A673 (cell line): ENCODE results near the gene SPNS2. TPM values are rescaled to one million over a fixed set of nuclear protein-coding genes. Genes with fewer than 3 reads are reported as not detected.

ENCODE experiments used
- BruUV-seq: library from RNA; stranded (reverse); fragments of 400-500 nt; replicated peaks from 2 replicates; lab custom pipeline; 2021; lab: Mats Ljungman, UMichigan
- CTCF ChIA-PET: fragments of 300-600 bp; sonication (Branson Sonifier 250); formaldehyde crosslinking; loops from one replicate; lab custom pipeline; 2022; ENCODE audit warnings: antibody characterized with exemption; lab: Charles Lee
- POLR2A ChIA-PET: fragments of 300-600 bp; sonication (Branson Sonifier 250); formaldehyde crosslinking; loops from one replicate; lab custom pipeline; 2022; ENCODE audit warnings: antibody characterized with exemption; ENCODE audit not compliant: low non-redundant PET; lab: Charles Lee
- DNase-seq: peaks from one replicate; pipeline ENCODE4 v3.0.0-alpha.2; 2015; ENCODE audit warnings: low spot score
- H3K27ac ChIP-seq: fragments of 200-600 bp; sonication (generic); 2 replicates; pipeline ENCODE4 v1.5.1; 2016; ENCODE audit warnings: mixed run types, low read depth, mild to moderate bottlenecking, mixed read lengths, antibody characterized with exemption, low read length; ENCODE audit not compliant: poor library complexity, severe bottlenecking
- H3K27me3 ChIP-seq: fragments of 200-600 bp; sonication (generic); replicated peaks from 2 replicates; pipeline ENCODE4 v1.6.1; 2017; ENCODE audit warnings: mixed run types, low read depth, mild to moderate bottlenecking, mixed read lengths, antibody characterized with exemption, low read length; ENCODE audit not compliant: insufficient read depth, poor library complexity
- H3K36me3 ChIP-seq: fragments of 200-600 bp; sonication (generic); 2 replicates; pipeline ENCODE4 v1.6.1; 2016; ENCODE audit warnings: mixed run types, mild to moderate bottlenecking, mixed read lengths, antibody characterized with exemption, low read length; ENCODE audit not compliant: insufficient read depth, poor library complexity, severe bottlenecking
- H3K4me1 ChIP-seq: fragments of 200-600 bp; sonication (generic); 2 replicates; pipeline ENCODE4 v1.6.1; 2017; ENCODE audit warnings: mixed run types, mild to moderate bottlenecking, mixed read lengths, antibody characterized with exemption, low read length; ENCODE audit not compliant: insufficient read depth, poor library complexity, severe bottlenecking
- H3K4me3 ChIP-seq: fragments of 200-600 bp; sonication (generic); 2 replicates; pipeline ENCODE4 v1.5.1; 2016; ENCODE audit warnings: low read depth, mixed run types, mild to moderate bottlenecking, mixed read lengths, low read length; ENCODE audit not compliant: poor library complexity, severe bottlenecking
- H3K9me3 ChIP-seq: fragments of 200-600 bp; sonication (generic); 2 replicates; pipeline ENCODE4 v1.6.1; 2016; ENCODE audit warnings: mixed run types, low read depth, mild to moderate bottlenecking, mixed read lengths, antibody characterized with exemption, low read length; ENCODE audit not compliant: poor library complexity, severe bottlenecking
- EZH2 ChIP-seq: fragments of 200-600 bp; sonication (generic); IDR thresholded peaks from 2 replicates; pipeline ENCODE4 v1.6.1; 2017; ENCODE audit warnings: borderline replicate concordance, low read depth, mild to moderate bottlenecking, mixed read lengths, antibody characterized with exemption, low read length; ENCODE audit not compliant: poor library complexity, severe bottlenecking
- intact Hi-C: fragments of 100-400 bp; cut with micrococcal nuclease; formaldehyde crosslinking; loops from one replicate; pipeline ENCODE4 v1.10.0; 2022; ENCODE audit not compliant: unreplicated experiment
- total RNA-seq: library from RNA; stranded (reverse); gene quantifications from 2 replicates; pipeline ENCODE4 v1.2.3, GENCODE V29; 2021
- TF ChIP-seq, protein P1 (sequence below): fragments of 300-800, 200-600 bp; sonication (generic); conservative IDR thresholded peaks from 2 replicates; pipeline ENCODE4 v1.5.1; 2017; ENCODE audit warnings: low read depth, mild to moderate bottlenecking, antibody characterized with exemption, low read length, moderate library complexity, mixed read lengths

Gene SPNS2
- total RNA-seq, 1 experiment from 2014 or later: not detected

DNA sequence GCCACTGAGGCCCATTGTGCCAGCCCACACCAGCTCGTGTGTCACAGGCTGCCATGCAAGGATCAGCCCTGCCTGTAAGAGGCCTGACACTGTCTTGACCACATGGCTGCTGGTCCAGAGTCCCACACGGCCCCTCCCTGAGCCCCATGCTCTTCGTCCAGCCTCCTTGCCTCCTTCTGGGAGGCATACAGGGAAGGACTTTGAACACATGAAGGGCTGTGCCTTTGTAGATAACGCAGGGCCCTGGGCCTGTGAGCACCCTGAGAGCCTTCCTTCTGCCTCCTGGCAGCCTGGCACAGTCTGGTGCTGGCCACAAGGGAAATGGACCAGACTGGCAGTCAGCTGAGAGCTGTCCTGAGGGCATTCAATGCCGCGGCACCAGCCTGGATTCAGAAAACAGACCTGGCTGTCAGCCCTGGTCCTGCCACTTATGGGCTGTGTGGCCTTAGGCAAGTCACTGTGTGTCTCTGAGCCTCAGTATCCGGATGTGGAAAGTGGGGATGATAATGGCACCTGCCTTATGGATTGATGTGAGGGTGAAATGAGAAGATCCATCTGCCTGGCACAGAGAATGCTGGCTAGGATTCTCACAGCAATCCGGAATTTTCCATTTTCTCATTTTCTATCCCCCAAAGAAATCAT, 19.2 kb upstream of the SPNS2 start:
- H3K9me3 ChIP-seq: no peaks in the 10 kb centered on the region
- no peak overlapping the region for H3K27ac ChIP-seq
- no TSS peak for BruUV-seq
- H3K4me1 ChIP-seq: no peaks in the 10 kb centered on the region
- H3K4me3 ChIP-seq: no peak overlapping the region
- intact Hi-C loops: no loop called here
- POLR2A ChIA-PET: no interaction called here
- TF ChIP-seq, protein P1, sequence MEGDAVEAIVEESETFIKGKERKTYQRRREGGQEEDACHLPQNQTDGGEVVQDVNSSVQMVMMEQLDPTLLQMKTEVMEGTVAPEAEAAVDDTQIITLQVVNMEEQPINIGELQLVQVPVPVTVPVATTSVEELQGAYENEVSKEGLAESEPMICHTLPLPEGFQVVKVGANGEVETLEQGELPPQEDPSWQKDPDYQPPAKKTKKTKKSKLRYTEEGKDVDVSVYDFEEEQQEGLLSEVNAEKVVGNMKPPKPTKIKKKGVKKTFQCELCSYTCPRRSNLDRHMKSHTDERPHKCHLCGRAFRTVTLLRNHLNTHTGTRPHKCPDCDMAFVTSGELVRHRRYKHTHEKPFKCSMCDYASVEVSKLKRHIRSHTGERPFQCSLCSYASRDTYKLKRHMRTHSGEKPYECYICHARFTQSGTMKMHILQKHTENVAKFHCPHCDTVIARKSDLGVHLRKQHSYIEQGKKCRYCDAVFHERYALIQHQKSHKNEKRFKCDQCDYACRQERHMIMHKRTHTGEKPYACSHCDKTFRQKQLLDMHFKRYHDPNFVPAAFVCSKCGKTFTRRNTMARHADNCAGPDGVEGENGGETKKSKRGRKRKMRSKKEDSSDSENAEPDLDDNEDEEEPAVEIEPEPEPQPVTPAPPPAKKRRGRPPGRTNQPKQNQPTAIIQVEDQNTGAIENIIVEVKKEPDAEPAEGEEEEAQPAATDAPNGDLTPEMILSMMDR: no peak
- TF ChIP-seq EZH2: no peak
- CTCF ChIA-PET: no interaction called here
- no peaks in the 10 kb centered on the region for H3K27me3 ChIP-seq
- no peak for DNase-seq
- no peaks in the 10 kb centered on the region for H3K36me3 ChIP-seq

GRCh38 chr17:4479982-4480751, 18.5 kb upstream of the SPNS2 start:
- ChIA-PET CTCF (no interaction called here), POLR2A (no interaction called here)
- Histone ChIP-seq H3K9me3 (no peaks in the 10 kb centered on the region), H3K4me3 (no peak overlapping the region), H3K36me3 (no peaks in the 10 kb centered on the region), H3K27me3 (no peaks in the 10 kb centered on the region), H3K27ac (no peak overlapping the region), H3K4me1 (no peaks in the 10 kb centered on the region)
- TF ChIP-seq EZH2: no peak
- TF ChIP-seq, protein P1: no peak
- DNase-seq: no peak
- no TSS peak for BruUV-seq
- intact Hi-C loops: no loop called here

DNA sequence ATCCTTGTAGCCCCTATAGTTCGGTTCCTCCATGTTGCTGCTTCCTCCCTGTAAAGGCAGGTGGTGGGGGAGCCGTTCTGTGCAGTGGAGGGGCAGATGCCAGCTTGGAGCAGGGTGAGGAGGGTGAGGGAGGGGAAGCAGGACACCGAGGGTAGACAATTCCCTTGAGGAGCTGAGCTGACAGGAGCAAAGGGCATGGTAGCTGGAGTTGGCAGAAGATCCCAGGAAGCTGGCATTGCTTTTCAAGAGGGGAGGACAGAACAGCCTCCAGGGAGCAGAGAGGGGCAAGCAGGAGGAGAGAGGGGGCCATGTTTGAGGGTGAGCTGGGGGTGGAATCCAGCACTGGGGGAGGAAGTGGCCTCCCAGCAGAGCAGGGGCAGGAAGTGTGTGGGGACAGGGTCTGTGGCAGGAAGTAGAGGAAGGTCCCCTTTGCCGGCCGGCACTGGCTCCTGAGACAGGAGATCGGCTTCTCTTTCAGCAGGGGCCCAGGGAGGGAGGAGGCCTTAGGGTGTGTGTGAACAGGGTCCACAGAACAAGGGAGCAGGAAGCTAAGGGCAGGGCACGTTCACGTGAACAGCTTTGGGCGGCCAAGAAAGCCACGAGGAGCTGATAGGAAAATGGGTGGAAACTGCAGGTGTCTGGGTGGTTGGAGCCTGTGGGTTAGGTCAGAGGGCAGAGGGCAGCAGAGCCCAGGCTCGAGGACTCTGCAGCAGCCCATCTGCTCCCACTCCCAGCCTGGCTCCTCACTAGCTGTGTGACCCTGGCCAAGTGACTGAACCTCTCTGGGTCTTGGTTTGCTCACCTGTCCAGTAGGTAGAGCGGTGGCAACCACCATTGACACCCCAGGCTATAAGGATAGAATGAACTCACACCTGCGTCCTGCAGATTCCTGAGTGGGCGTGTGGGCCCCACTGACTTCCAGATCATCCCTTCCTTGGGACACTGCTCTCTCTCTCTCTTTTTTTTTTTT, 17.5 kb upstream of the SPNS2 start:
- Histone ChIP-seq H3K27ac (no peak overlapping the region), H3K4me1 (no peaks in the 10 kb centered on the region), H3K9me3 (no peaks in the 10 kb centered on the region), H3K27me3 (no peaks in the 10 kb centered on the region), H3K4me3 (no peak overlapping the region), H3K36me3 (no peaks in the 10 kb centered on the region)
- TF ChIP-seq, protein P1: no peak
- no peak for TF ChIP-seq EZH2
- ChIA-PET CTCF (interaction anchor here (0.6 kb wide), 1 partner anchor 38 kb away, joined by 3 read pairs; no protein-coding TSS in a partner anchor), POLR2A (no interaction called here)
- BruUV-seq: no TSS peak
- no peak for DNase-seq
- intact Hi-C loops: no loop called here
